Endothelial cell of umbilical vein (primary cell): Measurements from ENCODE around the gene RNF4. TPM values are rescaled to one million over a fixed set of nuclear protein-coding genes. Genes with fewer than 3 reads are reported as not detected.

ENCODE experiments used
- BruUV-seq: library from RNA; stranded (reverse); fragments of 400-500 nt; replicated peaks from 2 replicates; lab custom pipeline; 2021; lab: Mats Ljungman, UMichigan
- CTCF ChIA-PET: fragments of 300-600, 350-600 bp; sonication (Branson Sonifier 250); formaldehyde crosslinking; loops from one replicate; lab custom pipeline; 2021; ENCODE audit warnings: antibody characterized with exemption, inconsistent platforms; lab: Charles Lee
- POLR2A ChIA-PET: fragments of 300-600, 350-600 bp; sonication (Branson Sonifier 250); formaldehyde crosslinking; loops from one replicate; lab custom pipeline; 2021; ENCODE audit warnings: antibody characterized with exemption, inconsistent platforms; lab: Charles Lee
- DNase-seq: peaks from one replicate; pipeline ENCODE4 v3.0.0-alpha.2; 2011; ENCODE audit warnings: low read depth, low spot score
- FAIRE-seq: peaks from 2 replicates; lab custom pipeline; 2011; peaks lifted over from hg19 to GRCh38; lab: Jason Lieb, UNC
- H2AFZ ChIP-seq: 2 replicates; pipeline ENCODE4 v1.6.0; 2012; ENCODE audit warnings: low read depth, low read length, control low read depth, inconsistent platforms
- H3K27ac ChIP-seq: 2 replicates; pipeline ENCODE4 v1.5.1; 2011; ENCODE audit warnings: low read depth, mild to moderate bottlenecking, control low read depth, low read length, moderate library complexity; ENCODE audit not compliant: insufficient read depth
- H3K27me3 ChIP-seq, 2 experiments: 2 replicates each; pipeline versions ENCODE4 v1.6.0 to v1.6.1; 2011; ENCODE audit warnings: low read length in 2 of 2, mixed read lengths in 1 of 2; ENCODE audit not compliant: control insufficient read depth in 2 of 2, insufficient read depth in 2 of 2
- H3K36me3 ChIP-seq, 2 experiments: 2 replicates in 1 of 2; 3 replicates in 1 of 2; pipeline ENCODE4 v1.5.1; 2011; ENCODE audit warnings: low read length in 2 of 2, mild to moderate bottlenecking in 1 of 2, moderate library complexity in 1 of 2; ENCODE audit not compliant: control insufficient read depth in 2 of 2, insufficient read depth in 2 of 2; ENCODE audit errors: extremely low read depth in 1 of 2
- H3K4me1 ChIP-seq: 3 replicates; pipeline ENCODE4 v1.5.1; 2011; ENCODE audit warnings: mild to moderate bottlenecking, low read length; ENCODE audit not compliant: control insufficient read depth, insufficient read depth; ENCODE audit errors: extremely low read depth
- H3K4me2 ChIP-seq: 2 replicates; pipeline ENCODE4 v1.6.1; 2011; ENCODE audit warnings: low read length, control low read depth, mixed read lengths; ENCODE audit not compliant: insufficient read depth
- H3K4me3 ChIP-seq, 3 experiments: fragments of 200-600 bp in 1 of 3; sonication (generic), shearing (Covaris generic) in 1 of 3; replicated peaks in 1 of 3; 2 replicates each; pipeline ENCODE4 v1.5.1; 2011 to 2016; ENCODE audit warnings: control low read depth in 3 of 3, low read length in 3 of 3, mild to moderate bottlenecking in 2 of 3, inconsistent platforms in 1 of 3, low read depth in 1 of 3, moderate library complexity in 1 of 3; ENCODE audit not compliant: insufficient read depth in 1 of 3
- H3K79me2 ChIP-seq: 2 replicates; pipeline ENCODE4 v1.6.0; 2012; ENCODE audit warnings: low read length, inconsistent platforms; ENCODE audit not compliant: control insufficient read depth, insufficient read depth
- H3K9ac ChIP-seq: replicated peaks from 2 replicates; pipeline ENCODE3; 2011; ENCODE audit warnings: low read length, control low read depth; ENCODE audit not compliant: insufficient read depth; ENCODE audit errors: extremely low read depth
- H3K9me1 ChIP-seq: replicated peaks from 3 replicates; pipeline ENCODE4 v1.6.0; 2011; ENCODE audit warnings: mild to moderate bottlenecking, low read length; ENCODE audit not compliant: control insufficient read depth, insufficient read depth; ENCODE audit errors: extremely low read depth
- H3K9me3 ChIP-seq: replicated peaks from 2 replicates; pipeline ENCODE4 v1.5.1; 2012; ENCODE audit warnings: low read length, inconsistent platforms; ENCODE audit not compliant: control insufficient read depth, insufficient read depth
- H4K20me1 ChIP-seq: replicated peaks from 2 replicates; pipeline ENCODE3; 2011; ENCODE audit warnings: mild to moderate bottlenecking, low read length; ENCODE audit not compliant: control insufficient read depth, insufficient read depth; ENCODE audit errors: extremely low read depth
- CTCF ChIP-seq, 2 donors: IDR thresholded peaks; 1 replicate in 1 of 2; 2 replicates in 1 of 2; pipeline ENCODE4 v1.5.1; 2011; ENCODE audit warnings: low read length in 2 of 2, mild to moderate bottlenecking in 2 of 2, moderate library complexity in 2 of 2, control low read depth in 1 of 2, inconsistent platforms in 1 of 2, low read depth in 1 of 2; ENCODE audit not compliant: insufficient read depth in 1 of 2; ENCODE audit errors: extremely low read depth in 1 of 2
- EZH2 ChIP-seq: IDR thresholded peaks from 2 replicates; pipeline ENCODE4 v1.6.1; 2012; ENCODE audit warnings: borderline replicate concordance, low read depth, mild to moderate bottlenecking, moderate library complexity, low read length, inconsistent platforms; ENCODE audit not compliant: severe bottlenecking
- FOS ChIP-seq: IDR thresholded peaks from 2 replicates; pipeline ENCODE4 v1.6.1; 2011; ENCODE audit warnings: mild to moderate bottlenecking, low read length, moderate library complexity, borderline replicate concordance; ENCODE audit not compliant: insufficient read depth
- GATA2 ChIP-seq: IDR thresholded peaks from 2 replicates; pipeline ENCODE4 v1.7.0; 2011; ENCODE audit warnings: low read depth, mild to moderate bottlenecking, moderate library complexity, mixed read lengths, low read length; ENCODE audit not compliant: insufficient read length, insufficient read depth
- JUN ChIP-seq: IDR thresholded peaks from 2 replicates; pipeline ENCODE4 v1.6.1; 2011; ENCODE audit warnings: borderline replicate concordance, low read depth; ENCODE audit not compliant: insufficient read length, insufficient read depth
- MAX ChIP-seq: IDR thresholded peaks from 2 replicates; pipeline ENCODE4 v1.6.1; 2011; ENCODE audit not compliant: insufficient read depth, insufficient read length
- MYC ChIP-seq: IDR thresholded peaks from one replicate; pipeline ENCODE4 v1.6.1; 2011; ENCODE audit warnings: mild to moderate bottlenecking, low read depth, low read length
- POLR2A ChIP-seq: IDR thresholded peaks from 2 replicates; pipeline ENCODE4 v1.6.1; 2012; ENCODE audit warnings: low read depth, mild to moderate bottlenecking, control low read depth, low read length
- POLR2AphosphoS5 ChIP-seq: IDR thresholded peaks from 2 replicates; pipeline ENCODE4 v1.6.1; 2012; ENCODE audit warnings: low read depth, mild to moderate bottlenecking, control low read depth, low read length, moderate library complexity; ENCODE audit not compliant: insufficient read depth
- dilution Hi-C: fragments of 300-500 bp; cut with MboI; formaldehyde crosslinking; loops from one replicate; pipeline ENCODE4 v1.15.0; 2019; ENCODE audit warnings: low sequenced_read_pairs; ENCODE audit not compliant: extremely low pct_ligation_motif_present
- intact Hi-C: fragments of 100-400 bp; cut with micrococcal nuclease; formaldehyde crosslinking; loops from one replicate; pipeline ENCODE4 v1.10.0; 2022
- polyA plus RNA-seq, 4 experiments: library from polyadenylated mRNA; depleted of rRNA in 3 of 4; stranded (reverse) in 3 of 4; unstranded in 1 of 4; fragments of >200 nt; gene quantifications; 2 replicates each; pipeline versions ENCODE4 v1.2.1 to v1.2.3, GENCODE V29; 2011 to 2012; ENCODE audit warnings: missing spikeins in 1 of 4
- total RNA-seq: library from RNA; stranded (reverse); gene quantifications from 2 replicates; pipeline ENCODE4 v1.2.3, GENCODE V29; 2021

Gene RNF4
- total and polyA plus RNA-seq, 2 donors (not counting 3 experiments of a cell fraction or from before 2014, with no cell fraction given): 64.3 to 71.4 TPM

GRCh38 chr4:2487632-2488031 lies 18.7 kb downstream of the RNF4 start:
- intact Hi-C loops (no loop called here), dilution Hi-C loops (no loop called here)
- H3K4me1 ChIP-seq: peaks cover 40% of the 10 kb centered on the region
- peaks cover 11% of the 10 kb centered on the region for H4K20me1 ChIP-seq
- BruUV-seq: no TSS peak
- FAIRE-seq (no peak), DNase-seq (no peak)
- no peak overlapping the region for H3K9ac ChIP-seq
- H2AFZ ChIP-seq: no peak overlapping the region
- TF ChIP-seq POLR2AphosphoS5: no peak
- no peak for TF ChIP-seq MAX
- no peak for TF ChIP-seq CTCF (IDR thresholded peaks at IDR 0.05; ENCODE audit: extremely low read depth in 1 of 2, insufficient read depth in 1 of 2, low read depth in 1 of 2, low read length in 2 of 2)
- TF ChIP-seq JUN: no peak
- TF ChIP-seq MYC: no peak
- no peak for TF ChIP-seq EZH2
- TF ChIP-seq GATA2: no peak
- TF ChIP-seq POLR2A: no peak
- no peak for TF ChIP-seq FOS
- H3K27me3 ChIP-seq: no peaks in the 10 kb centered on the region
- ChIA-PET POLR2A (interaction anchor here (0.7 kb wide), 1 partner anchor 31 kb away, joined by 4 read pairs; no protein-coding TSS in a partner anchor), CTCF (interaction anchor here (1.1 kb wide), 1 partner anchor 18 kb away, joined by 3 read pairs; the partner anchor contains the start of gene RNF4)
- H3K4me3 ChIP-seq: no peak overlapping the region
- H3K36me3 ChIP-seq: peaks cover 6 to 7% of the 10 kb centered on the region in 2 experiments
- no peak overlapping the region for H3K27ac ChIP-seq
- H3K79me2 ChIP-seq: peaks cover 93% of the 10 kb centered on the region
- H3K4me2 ChIP-seq: no peak overlapping the region
- no peaks in the 10 kb centered on the region for H3K9me1 ChIP-seq
- H3K9me3 ChIP-seq: no peaks in the 10 kb centered on the region
